HEK293 (cell line): Measurements from ENCODE around the gene PPP1R1B.

Source experiments
- FEZF1 ChIP-seq: fragments of 450-650 bp; formaldehyde crosslinking; IDR thresholded peaks from 2 replicates; pipeline ENCODE4 v1.5.1; 2016; ENCODE audit warnings: missing biosample characterization, missing genetic modification characterization
- ZNF133 ChIP-seq: fragments of 450-650 bp; formaldehyde crosslinking; IDR thresholded peaks from 2 replicates; pipeline ENCODE4 v1.5.1; 2016; ENCODE audit warnings: missing biosample characterization, missing genetic modification characterization
- ZNF169 ChIP-seq: fragments of 450-650 bp; formaldehyde crosslinking; IDR thresholded peaks from 2 replicates; pipeline ENCODE4 v1.5.1; 2016; ENCODE audit warnings: missing biosample characterization, missing genetic modification characterization
- ZNF184 ChIP-seq: fragments of 450-650 bp; IDR thresholded peaks from 2 replicates; pipeline ENCODE4 v1.5.1; 2018; ENCODE audit warnings: missing biosample characterization, mild to moderate bottlenecking, missing genetic modification characterization
- ZNF23 ChIP-seq: fragments of 450-650 bp; formaldehyde crosslinking; IDR thresholded peaks from 2 replicates; pipeline ENCODE4 v1.5.1; 2016; ENCODE audit warnings: missing biosample characterization, missing genetic modification characterization, borderline replicate concordance
- ZNF274 ChIP-seq, 2 experiments: fragments of 200-500 bp in 1 of 2; fragments of 450-650 bp in 1 of 2; sonication (Bioruptor generic) in 1 of 2; formaldehyde crosslinking in 1 of 2; IDR thresholded peaks; 2 replicates each; pipeline versions ENCODE4 v1.5.1 to v1.6.1; 2014 to 2016; ENCODE audit warnings: borderline replicate concordance in 1 of 2, inconsistent platforms in 1 of 2, low read length in 1 of 2, missing biosample characterization in 1 of 2, missing genetic modification characterization in 1 of 2
- ZNF530 ChIP-seq: fragments of 450-650 bp; formaldehyde crosslinking; IDR thresholded peaks from 2 replicates; pipeline ENCODE4 v1.5.1; 2016; ENCODE audit warnings: low read depth, missing biosample characterization, missing genetic modification characterization
- ZNF629 ChIP-seq: fragments of 450-650 bp; formaldehyde crosslinking; IDR thresholded peaks from 2 replicates; pipeline ENCODE4 v1.5.1; 2017; ENCODE audit warnings: missing biosample characterization, missing genetic modification characterization
- ZNF785 ChIP-seq: fragments of 450-650 bp; formaldehyde crosslinking; IDR thresholded peaks from 2 replicates; pipeline ENCODE4 v1.5.1; 2016; ENCODE audit warnings: missing biosample characterization, missing genetic modification characterization
- TF ChIP-seq, protein P1 (sequence below): fragments of 450-650 bp; formaldehyde crosslinking; IDR thresholded peaks from 2 replicates; pipeline ENCODE4 v1.5.1; 2016; ENCODE audit warnings: missing biosample characterization, missing genetic modification characterization
- TF ChIP-seq, protein P2 (sequence below): fragments of 450-650 bp; formaldehyde crosslinking; IDR thresholded peaks from 2 replicates; pipeline ENCODE4 v1.5.1; 2016; ENCODE audit warnings: missing biosample characterization, missing genetic modification characterization, low read depth
- TF ChIP-seq, protein P3 (sequence below): fragments of 450-650 bp; formaldehyde crosslinking; IDR thresholded peaks from 2 replicates; pipeline ENCODE4 v1.5.1; 2016; ENCODE audit warnings: missing biosample characterization, missing genetic modification characterization
- TF ChIP-seq, protein P4 (sequence below): fragments of 450-650 bp; formaldehyde crosslinking; IDR thresholded peaks from 2 replicates; pipeline ENCODE4 v1.5.1; 2016; ENCODE audit warnings: missing biosample characterization, missing genetic modification characterization

DNA sequence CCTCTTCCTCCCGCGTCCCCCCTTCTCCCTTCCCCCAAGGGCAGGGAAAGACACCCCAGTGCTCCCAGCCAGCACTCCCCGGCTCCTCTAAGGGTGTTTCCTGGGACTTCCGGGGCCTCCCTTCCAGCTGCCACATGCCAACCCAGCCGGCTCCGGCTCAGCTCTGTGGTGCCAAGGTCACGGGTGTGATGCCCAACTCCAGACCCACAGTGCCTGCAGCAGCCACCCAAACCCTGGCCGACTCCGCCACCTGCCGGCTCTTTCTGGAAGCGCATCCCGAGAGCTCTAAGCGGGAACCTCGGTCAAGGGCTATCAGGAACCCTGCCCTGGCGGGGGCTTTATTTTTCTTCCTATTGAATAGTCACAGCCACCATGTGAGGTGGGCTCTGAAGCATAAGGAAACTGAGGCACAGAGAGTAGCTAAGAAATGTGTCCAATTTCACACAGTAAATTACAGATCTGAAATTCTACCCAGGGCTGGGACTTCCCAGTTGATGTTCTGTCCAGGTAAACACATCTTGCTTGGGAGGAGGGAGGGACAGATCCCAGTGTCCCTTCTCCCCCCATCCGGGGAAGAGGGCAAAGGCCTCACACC is 3.3 kb upstream of the PPP1R1B start:
- TF ChIP-seq ZNF133 (no peak), ZNF785 (no peak), FEZF1 (tag by site-specific recombination) (no peak), ZNF169 (no peak), ZNF530 (tag by site-specific recombination) (no peak), ZNF184 (tag by site-specific recombination) (no peak), ZNF23 (tag by site-specific recombination) (no peak), ZNF274 (IDR thresholded peaks at IDR 0.05; ENCODE audit: low read length) (no peak), ZNF274 (tag by site-specific recombination; IDR thresholded peaks at IDR 0.05; ENCODE audit: borderline replicate concordance) (no peak), ZNF629 (tag by site-specific recombination) (no peak)
- TF ChIP-seq, protein P1, sequence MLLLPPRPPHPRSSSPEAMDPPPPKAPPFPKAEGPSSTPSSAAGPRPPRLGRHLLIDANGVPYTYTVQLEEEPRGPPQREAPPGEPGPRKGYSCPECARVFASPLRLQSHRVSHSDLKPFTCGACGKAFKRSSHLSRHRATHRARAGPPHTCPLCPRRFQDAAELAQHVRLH (tag by site-specific recombination) = no peak
- TF ChIP-seq, protein P2, sequence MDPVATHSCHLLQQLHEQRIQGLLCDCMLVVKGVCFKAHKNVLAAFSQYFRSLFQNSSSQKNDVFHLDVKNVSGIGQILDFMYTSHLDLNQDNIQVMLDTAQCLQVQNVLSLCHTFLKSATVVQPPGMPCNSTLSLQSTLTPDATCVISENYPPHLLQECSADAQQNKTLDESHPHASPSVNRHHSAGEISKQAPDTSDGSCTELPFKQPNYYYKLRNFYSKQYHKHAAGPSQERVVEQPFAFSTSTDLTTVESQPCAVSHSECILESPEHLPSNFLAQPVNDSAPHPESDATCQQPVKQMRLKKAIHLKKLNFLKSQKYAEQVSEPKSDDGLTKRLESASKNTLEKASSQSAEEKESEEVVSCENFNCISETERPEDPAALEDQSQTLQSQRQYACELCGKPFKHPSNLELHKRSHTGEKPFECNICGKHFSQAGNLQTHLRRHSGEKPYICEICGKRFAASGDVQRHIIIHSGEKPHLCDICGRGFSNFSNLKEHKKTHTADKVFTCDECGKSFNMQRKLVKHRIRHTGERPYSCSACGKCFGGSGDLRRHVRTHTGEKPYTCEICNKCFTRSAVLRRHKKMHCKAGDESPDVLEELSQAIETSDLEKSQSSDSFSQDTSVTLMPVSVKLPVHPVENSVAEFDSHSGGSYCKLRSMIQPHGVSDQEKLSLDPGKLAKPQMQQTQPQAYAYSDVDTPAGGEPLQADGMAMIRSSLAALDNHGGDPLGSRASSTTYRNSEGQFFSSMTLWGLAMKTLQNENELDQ (tag by site-specific recombination) = no peak
- TF ChIP-seq, protein P3, sequence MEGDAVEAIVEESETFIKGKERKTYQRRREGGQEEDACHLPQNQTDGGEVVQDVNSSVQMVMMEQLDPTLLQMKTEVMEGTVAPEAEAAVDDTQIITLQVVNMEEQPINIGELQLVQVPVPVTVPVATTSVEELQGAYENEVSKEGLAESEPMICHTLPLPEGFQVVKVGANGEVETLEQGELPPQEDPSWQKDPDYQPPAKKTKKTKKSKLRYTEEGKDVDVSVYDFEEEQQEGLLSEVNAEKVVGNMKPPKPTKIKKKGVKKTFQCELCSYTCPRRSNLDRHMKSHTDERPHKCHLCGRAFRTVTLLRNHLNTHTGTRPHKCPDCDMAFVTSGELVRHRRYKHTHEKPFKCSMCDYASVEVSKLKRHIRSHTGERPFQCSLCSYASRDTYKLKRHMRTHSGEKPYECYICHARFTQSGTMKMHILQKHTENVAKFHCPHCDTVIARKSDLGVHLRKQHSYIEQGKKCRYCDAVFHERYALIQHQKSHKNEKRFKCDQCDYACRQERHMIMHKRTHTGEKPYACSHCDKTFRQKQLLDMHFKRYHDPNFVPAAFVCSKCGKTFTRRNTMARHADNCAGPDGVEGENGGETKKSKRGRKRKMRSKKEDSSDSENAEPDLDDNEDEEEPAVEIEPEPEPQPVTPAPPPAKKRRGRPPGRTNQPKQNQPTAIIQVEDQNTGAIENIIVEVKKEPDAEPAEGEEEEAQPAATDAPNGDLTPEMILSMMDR (tag by site-specific recombination) = peak; percentile 73
- TF ChIP-seq, protein P4, sequence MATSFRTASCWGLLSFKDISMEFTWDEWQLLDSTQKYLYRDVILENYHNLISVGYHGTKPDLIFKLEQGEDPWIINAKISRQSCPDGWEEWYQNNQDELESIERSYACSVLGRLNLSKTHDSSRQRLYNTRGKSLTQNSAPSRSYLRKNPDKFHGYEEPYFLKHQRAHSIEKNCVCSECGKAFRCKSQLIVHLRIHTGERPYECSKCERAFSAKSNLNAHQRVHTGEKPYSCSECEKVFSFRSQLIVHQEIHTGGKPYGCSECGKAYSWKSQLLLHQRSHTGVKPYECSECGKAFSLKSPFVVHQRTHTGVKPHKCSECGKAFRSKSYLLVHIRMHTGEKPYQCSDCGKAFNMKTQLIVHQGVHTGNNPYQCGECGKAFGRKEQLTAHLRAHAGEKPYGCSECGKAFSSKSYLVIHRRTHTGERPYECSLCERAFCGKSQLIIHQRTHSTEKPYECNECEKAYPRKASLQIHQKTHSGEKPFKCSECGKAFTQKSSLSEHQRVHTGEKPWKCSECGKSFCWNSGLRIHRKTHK (tag by site-specific recombination) = no peak
